HCT116 (cell line): ENCODE data around the gene DHRS9. TPM values are rescaled to one million over a fixed set of nuclear protein-coding genes. Genes with fewer than 3 reads are reported as not detected.

Source experiments
- ATAC-seq: fragments of 200-7000 bp; cut with Tn5 transposase; 2 replicates; pipeline ENCODE4 v1.9.1; 2020; ENCODE audit warnings: mild to moderate bottlenecking, moderate library complexity
- BruUV-seq: library from RNA; stranded (reverse); fragments of 400-500 nt; replicated peaks from 2 replicates; lab custom pipeline; 2021; lab: Mats Ljungman, UMichigan
- CTCF ChIA-PET: fragments of 300-600 bp; sonication (Branson Sonifier 250); formaldehyde crosslinking; loops from one replicate; lab custom pipeline; 2021; ENCODE audit warnings: antibody characterized with exemption; lab: Charles Lee
- POLR2A ChIA-PET: fragments of 300-600, 350-600 bp; sonication (Branson Sonifier 250); formaldehyde crosslinking; loops from one replicate; lab custom pipeline; 2021; ENCODE audit warnings: antibody characterized with exemption; lab: Charles Lee
- RAD21 ChIA-PET, 2 experiments: fragments of 300-600 bp; sonication (Branson Sonifier 250); formaldehyde crosslinking; loops; one replicate each; lab custom pipeline; 2023; ENCODE audit warnings: low total read pairs in 2 of 2; ENCODE audit not compliant: uncharacterized antibody in 2 of 2, unreplicated experiment in 2 of 2, low non-redundant PET in 1 of 2; lab: Charles Lee
- DNase-seq: peaks from one replicate; pipeline ENCODE4 v3.0.0-alpha.2; 2010; ENCODE audit warnings: low read depth, low spot score
- H2AFZ ChIP-seq: fragments of 200-600 bp; shearing (Covaris generic), sonication (generic); 2 replicates; pipeline ENCODE4 v1.6.1; 2017; ENCODE audit warnings: low read depth, mixed run types, mixed read lengths, antibody characterized with exemption, low read length; ENCODE audit not compliant: poor library complexity, severe bottlenecking
- H3K27ac ChIP-seq: 2 replicates; pipeline ENCODE4 v1.5.1; 2012; ENCODE audit warnings: low read depth, low read length
- H3K27me3 ChIP-seq: fragments of 200-600 bp; sonication (generic); 2 replicates; pipeline ENCODE4 v1.6.1; 2016; ENCODE audit warnings: mixed run types, low read length, mixed read lengths; ENCODE audit not compliant: insufficient read depth
- H3K36me3 ChIP-seq, 2 experiments: fragments of 200-500 bp in 1 of 2; fragments of 200-600 bp in 1 of 2; sonication (Bioruptor generic) in 1 of 2; sonication (generic) in 1 of 2; 2 replicates each; pipeline versions ENCODE4 v1.5.1 to v1.6.1; 2014 to 2016; ENCODE audit warnings: low read length in 2 of 2, inconsistent platforms in 1 of 2, mixed read lengths in 1 of 2, mixed run types in 1 of 2; ENCODE audit not compliant: insufficient read depth in 2 of 2, control insufficient read depth in 1 of 2
- H3K4me1 ChIP-seq, 2 experiments: fragments of 200-600 bp in 1 of 2; sonication (generic) in 1 of 2; 2 replicates each; pipeline versions ENCODE4 v1.5.1 to v1.6.1; 2012 to 2017; ENCODE audit warnings: low read length in 2 of 2, inconsistent platforms in 1 of 2, mild to moderate bottlenecking in 1 of 2, mixed read lengths in 1 of 2, mixed run types in 1 of 2, moderate library complexity in 1 of 2; ENCODE audit not compliant: insufficient read depth in 2 of 2, control insufficient read depth in 1 of 2
- H3K4me2 ChIP-seq: fragments of 200-600 bp; sonication (generic); 2 replicates; pipeline ENCODE4 v1.6.1; 2017; ENCODE audit warnings: mixed run types, low read length, mixed read lengths
- H3K4me3 ChIP-seq, 2 experiments: fragments of 200-600 bp in 1 of 2; sonication (generic) in 1 of 2; replicated peaks in 1 of 2; 2 replicates each; pipeline ENCODE4 v1.5.1; 2011 to 2016; ENCODE audit warnings: low read length in 2 of 2, control low read depth in 1 of 2, low read depth in 1 of 2, mild to moderate bottlenecking in 1 of 2, mixed read lengths in 1 of 2, mixed run types in 1 of 2
- H3K79me2 ChIP-seq: fragments of 200-600 bp; sonication (generic); 2 replicates; pipeline ENCODE4 v1.6.1; 2017; ENCODE audit warnings: mild to moderate bottlenecking, mixed run types, low read length, moderate library complexity, mixed read lengths; ENCODE audit not compliant: insufficient read depth
- H3K9ac ChIP-seq: fragments of 200-600 bp; sonication (generic); 2 replicates; pipeline ENCODE4 v1.6.1; 2016; ENCODE audit warnings: low read length, mixed read lengths
- H3K9me2 ChIP-seq: fragments of 200-600 bp; sonication (generic), shearing (Covaris generic); 2 replicates; pipeline ENCODE4 v1.6.1; 2017; ENCODE audit warnings: mixed run types, mild to moderate bottlenecking, moderate library complexity; ENCODE audit not compliant: insufficient read depth
- H3K9me3 ChIP-seq, 2 experiments: fragments of 200-500 bp in 1 of 2; fragments of 200-600 bp in 1 of 2; sonication (Bioruptor generic) in 1 of 2; sonication (generic) in 1 of 2; 2 replicates each; pipeline ENCODE4 v1.6.1; 2014 to 2017; ENCODE audit warnings: low read length in 2 of 2, mixed read lengths in 2 of 2, inconsistent platforms in 1 of 2, low read depth in 1 of 2, mild to moderate bottlenecking in 1 of 2, mixed run types in 1 of 2, moderate library complexity in 1 of 2; ENCODE audit not compliant: control insufficient read depth in 1 of 2, insufficient read depth in 1 of 2
- H4K20me1 ChIP-seq: fragments of 200-600 bp; sonication (generic), shearing (Covaris generic); 2 replicates; pipeline ENCODE4 v1.6.1; 2017; ENCODE audit warnings: mixed run types, mild to moderate bottlenecking, moderate library complexity; ENCODE audit not compliant: insufficient read depth
- CEBPB ChIP-seq: IDR thresholded peaks from 2 replicates; pipeline ENCODE4 v1.6.1; 2012; ENCODE audit warnings: low read depth
- CTCF ChIP-seq, 3 experiments: fragments of 200-600 bp in 1 of 3; sonication (generic) in 1 of 3; IDR thresholded peaks in 2 of 3; conservative IDR thresholded peaks in 1 of 3; 2 replicates each; pipeline ENCODE4 v1.5.1; 2012 to 2017; ENCODE audit warnings: low read depth in 2 of 3, low read length in 2 of 3, antibody characterized with exemption in 1 of 3, borderline replicate concordance in 1 of 3, control low read depth in 1 of 3, mild to moderate bottlenecking in 1 of 3, mixed read lengths in 1 of 3, mixed run types in 1 of 3, moderate library complexity in 1 of 3; ENCODE audit not compliant: insufficient read depth in 1 of 3
- ELF1 ChIP-seq: IDR thresholded peaks from 2 replicates; pipeline ENCODE4 v1.6.1; 2012; ENCODE audit warnings: low read depth, borderline replicate concordance
- EZH2 ChIP-seq: fragments of 200-600 bp; sonication (generic); IDR thresholded peaks from 2 replicates; pipeline ENCODE4 v1.6.1; 2017; ENCODE audit warnings: antibody characterized with exemption, mixed run types
- EZH2phosphoT487 ChIP-seq: fragments of 200-600 bp; IDR thresholded peaks from 2 replicates; pipeline ENCODE4 v1.6.1; 2018; ENCODE audit warnings: antibody characterized with exemption, borderline replicate concordance
- FOSL1 ChIP-seq: IDR thresholded peaks from 2 replicates; pipeline ENCODE4 v1.6.1; 2012; ENCODE audit warnings: low read depth
- JUND ChIP-seq: IDR thresholded peaks from 2 replicates; pipeline ENCODE4 v1.6.1; 2012
- POLR2A ChIP-seq: IDR thresholded peaks from 2 replicates; pipeline ENCODE4 v1.7.0; 2011; ENCODE audit warnings: borderline replicate concordance; ENCODE audit not compliant: insufficient read depth, insufficient read length; ENCODE audit errors: extremely low read depth
- POLR2AphosphoS5 ChIP-seq: IDR thresholded peaks from 2 replicates; pipeline ENCODE4 v1.6.1; 2011; ENCODE audit warnings: mild to moderate bottlenecking, low read depth, low read length, moderate library complexity
- RAD21 ChIP-seq: IDR thresholded peaks from 2 replicates; pipeline ENCODE4 v1.6.1; 2012; ENCODE audit warnings: low read depth, mild to moderate bottlenecking
- REST ChIP-seq: IDR thresholded peaks from 2 replicates; pipeline ENCODE4 v1.6.1; 2012; ENCODE audit warnings: low read depth
- SP1 ChIP-seq: IDR thresholded peaks from 2 replicates; pipeline ENCODE4 v1.6.1; 2012; ENCODE audit warnings: low read depth
- SRF ChIP-seq: IDR thresholded peaks from 2 replicates; pipeline ENCODE4 v1.6.1; 2012; ENCODE audit warnings: low read depth
- TCF7L2 ChIP-seq: IDR thresholded peaks from 2 replicates; pipeline ENCODE4 v1.7.0; 2011; ENCODE audit warnings: borderline replicate concordance, inconsistent platforms; ENCODE audit not compliant: insufficient read depth, insufficient read length; ENCODE audit errors: extremely low read depth
- YY1 ChIP-seq: IDR thresholded peaks from 2 replicates; pipeline ENCODE4 v1.6.1; 2011; ENCODE audit warnings: low read length, low read depth, moderate library complexity, mild to moderate bottlenecking; ENCODE audit not compliant: insufficient replicate concordance; ENCODE audit errors: extremely low read depth
- ZBTB33 ChIP-seq: IDR thresholded peaks from 2 replicates; pipeline ENCODE4 v1.6.1; 2011; ENCODE audit warnings: mild to moderate bottlenecking, low read length, moderate library complexity; ENCODE audit not compliant: insufficient replicate concordance; ENCODE audit errors: extremely low read depth
- ZFX ChIP-seq: fragments of 450-650 bp; IDR thresholded peaks from 2 replicates; pipeline ENCODE4 v1.6.1; 2017
- ZNF274 ChIP-seq: fragments of 200-500 bp; sonication (Bioruptor generic); IDR thresholded peaks from 2 replicates; pipeline ENCODE4 v1.6.1; 2014; ENCODE audit warnings: mild to moderate bottlenecking, low read depth, low read length, inconsistent platforms
- intact Hi-C: fragments of 100-400 bp; cut with micrococcal nuclease; formaldehyde crosslinking; loops from 2 replicates; pipeline ENCODE4 v1.10.0; 2022
- total RNA-seq: library from RNA; stranded (reverse); gene quantifications from one replicate; pipeline ENCODE4 v1.2.1, GENCODE V29; 2021; ENCODE audit not compliant: unreplicated experiment

DHRS9 gene
- total RNA-seq, 1 experiment from 2014 or later = 0.15 TPM

- Histone ChIP-seq H3K27me3 (no peaks in the 10 kb centered on the region), H4K20me1 (no peaks in the 10 kb centered on the region), H3K9ac (no peak within 1 kb of the TSS), H3K9me3 (no peaks in the 10 kb centered on the region), H3K4me2 (no peak within 1 kb of the TSS), H3K36me3 (no peaks in the 10 kb centered on the region), H3K4me1 (no peaks in the 10 kb centered on the region)
- BruUV-seq = no TSS peak
- intact Hi-C loops = no loop called here
- TF ChIP-seq SRF (no peak), POLR2AphosphoS5 (no peak), RAD21 (no peak), SP1 (no peak), POLR2A (no peak), EZH2 (no peak), CEBPB (no peak), REST (no peak), FOSL1 (no peak), ELF1 (no peak), EZH2phosphoT487 (no peak), TCF7L2 (no peak), ZBTB33 (no peak), CTCF (IDR thresholded peaks at IDR 0.05 in 2 of 3, conservative IDR thresholded peaks at IDR 0.05 in 1 of 3; ENCODE audit: borderline replicate concordance in 1 of 3, insufficient read depth in 1 of 3, low read depth in 2 of 3, low read length in 2 of 3) (no peak), ZFX (no peak), YY1 (no peak), ZNF274 (no peak), JUND (no peak)
- TF ChIP-seq, all 23 proteins: peak for 0
- H3K27ac ChIP-seq = no peak within 1 kb of the TSS
- H2AFZ ChIP-seq = no peak within 1 kb of the TSS
- H3K79me2 ChIP-seq = no peaks in the 10 kb centered on the region
- RAD21 ChIA-PET = no interaction called here
- ATAC-seq (no peak), DNase-seq (no peak)
- POLR2A ChIA-PET = no interaction called here
- H3K4me3 ChIP-seq = no peak within 1 kb of the TSS
- CTCF ChIA-PET = no interaction called here
- no peaks in the 10 kb centered on the region for H3K9me2 ChIP-seq
These were observed 38.2 kb upstream of the DHRS9 start, which contains the start of gene ABCB11 for GRCh38 chr2:169031202-169031601. ABCB11 (minus strand) TSS chr2:169031324; CDS start chr2:169018125, 13,199 bp downstream.
